GM15510 (cell line): Measurements from ENCODE around the gene CDC42BPA.

Experiments used
- POLR2A ChIP-seq: IDR thresholded peaks from 3 replicates; pipeline ENCODE4 v1.6.1; 2011; ENCODE audit warnings: borderline replicate concordance; ENCODE audit not compliant: insufficient read length; ENCODE audit errors: extremely low read depth

The CDC42BPA gene

DNA sequence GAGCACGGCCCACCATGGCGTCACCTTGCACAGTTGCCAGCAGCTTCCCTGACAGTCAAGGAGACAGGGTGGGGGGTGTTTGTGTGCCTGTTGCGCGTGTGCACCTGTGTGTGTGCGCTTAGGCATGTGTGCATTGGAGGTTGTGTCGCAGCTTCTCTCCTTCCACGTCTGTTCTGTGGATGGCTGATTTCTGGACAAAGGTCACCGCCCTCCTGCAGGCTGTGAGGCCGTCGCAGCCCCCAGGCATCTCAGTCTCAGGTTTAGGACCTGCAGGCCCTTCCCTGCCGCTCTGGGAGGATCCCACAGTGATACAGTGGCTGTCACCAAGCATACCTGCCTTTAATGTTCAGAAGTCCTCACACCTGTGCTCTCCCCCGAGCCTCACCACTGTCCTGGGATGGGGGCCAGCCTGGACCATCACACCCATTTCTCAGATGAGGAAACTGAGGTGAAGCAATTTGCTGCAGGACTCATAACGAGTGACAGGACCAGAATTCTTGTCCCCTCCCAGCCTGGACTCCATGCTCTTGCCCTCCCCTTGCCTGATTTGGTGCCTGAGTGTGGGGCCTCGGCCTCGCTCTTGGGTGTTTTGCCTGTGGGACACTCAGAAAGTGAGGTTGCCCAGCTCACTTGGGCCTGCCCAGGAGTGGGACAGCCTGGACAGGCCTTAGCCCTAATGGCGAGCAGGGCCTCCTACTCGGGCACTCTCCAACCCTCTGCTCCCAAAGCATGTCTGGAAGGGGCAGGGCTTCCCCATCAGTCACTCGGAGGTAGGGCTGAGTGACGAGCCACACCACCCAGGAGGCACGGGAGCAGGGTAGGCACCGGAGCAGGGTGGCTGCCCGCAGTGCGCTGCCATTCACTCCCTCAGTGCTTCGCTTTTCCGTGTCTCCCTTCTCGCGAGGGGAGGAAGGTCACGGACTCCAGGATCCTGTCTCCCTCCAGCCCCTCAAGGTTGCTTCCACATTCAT is 355.6 kb downstream of the CDC42BPA start:
- no peak for TF ChIP-seq POLR2A

DNA sequence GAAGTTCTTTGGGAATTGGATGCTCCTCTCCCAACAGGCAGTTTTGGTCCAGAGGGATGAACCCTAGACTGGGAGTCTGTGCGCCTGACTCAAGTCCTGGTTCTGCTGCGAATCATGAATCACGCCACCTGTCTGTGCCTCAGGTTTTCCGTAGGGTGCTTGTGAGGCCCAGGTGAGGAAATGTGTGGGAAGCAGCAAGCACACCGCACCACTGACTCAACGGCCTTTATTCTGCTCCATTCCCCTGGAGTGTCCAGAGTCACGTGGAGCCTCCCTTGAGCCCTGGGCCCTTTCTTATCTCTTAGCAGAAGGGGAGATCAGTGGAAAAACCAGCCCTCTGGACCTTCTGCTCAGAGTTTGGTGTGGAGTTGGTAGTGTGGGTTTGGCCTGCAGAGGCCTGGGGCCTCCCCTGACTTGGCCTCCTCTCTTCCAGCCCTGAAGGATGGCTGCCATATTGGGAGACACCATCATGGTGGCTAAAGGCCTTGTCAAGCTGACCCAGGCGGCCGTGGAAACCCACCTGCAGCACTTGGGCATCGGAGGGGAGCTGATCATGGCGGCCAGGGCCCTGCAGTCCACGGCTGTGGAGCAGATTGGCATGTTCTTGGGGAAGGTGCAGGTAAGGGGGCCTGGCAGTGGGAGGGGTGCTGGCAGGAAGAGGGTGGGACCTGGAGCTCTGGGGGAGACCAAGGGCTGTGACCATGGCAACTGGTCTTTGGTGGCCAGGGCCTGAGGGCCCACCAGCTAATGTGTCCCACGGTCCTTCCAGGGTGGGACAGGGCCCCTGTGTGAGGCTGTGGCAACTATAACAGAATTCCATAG is 357.1 kb downstream of the CDC42BPA start:
- no peak for TF ChIP-seq POLR2A

DNA sequence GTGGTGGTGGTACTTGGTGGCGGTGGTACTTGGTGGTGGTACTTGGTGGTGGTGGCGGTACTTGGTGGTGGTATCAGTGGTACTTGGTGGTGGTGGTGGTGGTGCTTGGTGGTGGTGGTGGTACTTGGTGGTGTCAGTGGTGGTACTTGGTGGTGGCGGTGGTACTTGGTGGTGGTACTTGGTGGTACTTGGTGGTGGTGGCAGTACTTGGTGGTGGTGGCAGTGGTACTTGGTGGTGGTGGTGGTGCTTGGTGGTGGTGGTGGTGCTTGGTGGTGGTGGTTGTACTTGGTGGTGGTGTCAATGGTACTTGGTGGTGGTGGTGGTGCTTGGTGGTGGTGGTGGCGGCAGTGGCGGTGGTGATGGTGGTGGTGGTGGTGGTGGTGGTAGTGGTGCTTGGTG is 358.0 kb downstream of the CDC42BPA start:
- no peak for TF ChIP-seq POLR2A

DNA sequence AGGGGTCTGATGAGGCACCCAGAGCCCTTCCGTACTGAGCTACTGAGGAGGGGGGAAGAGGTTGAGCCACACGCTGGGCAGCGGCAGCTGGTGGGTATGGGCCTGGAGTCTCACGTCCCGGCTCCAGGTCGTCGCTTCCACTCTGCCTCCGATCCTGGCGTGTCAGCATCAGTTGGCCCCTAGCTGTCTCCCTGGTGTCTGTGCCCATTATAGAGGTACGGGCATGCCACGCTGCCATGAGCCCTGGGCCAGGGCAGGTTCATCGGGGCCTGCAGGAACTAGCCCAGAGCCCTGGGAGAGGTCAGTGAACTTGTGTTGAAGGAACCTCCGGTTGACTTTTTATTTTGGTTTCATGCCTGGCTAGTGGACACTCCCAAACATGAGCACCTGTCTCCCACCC is 360.0 kb downstream of the CDC42BPA start:
- no peak for TF ChIP-seq POLR2A

DNA sequence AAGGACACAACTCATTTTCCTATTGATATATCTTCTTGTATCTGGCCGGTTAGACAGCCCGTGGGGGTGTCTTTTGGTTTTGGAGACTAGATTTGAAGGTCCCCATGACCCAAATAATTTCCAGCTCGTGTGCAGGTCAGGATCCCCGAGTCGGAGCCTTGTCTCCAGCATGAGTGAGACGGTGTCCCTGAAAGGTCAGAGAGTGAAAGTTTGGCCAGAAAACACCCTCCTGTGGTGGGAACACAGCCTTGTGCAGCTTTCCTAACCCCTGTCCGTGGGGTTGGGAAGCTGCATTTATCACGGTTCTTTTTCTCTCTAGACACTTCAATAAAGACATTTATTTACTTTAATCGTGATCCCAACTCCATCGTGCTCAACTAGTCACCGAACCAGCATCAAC is 360.6 kb downstream of the CDC42BPA start:
- no peak for TF ChIP-seq POLR2A

DNA sequence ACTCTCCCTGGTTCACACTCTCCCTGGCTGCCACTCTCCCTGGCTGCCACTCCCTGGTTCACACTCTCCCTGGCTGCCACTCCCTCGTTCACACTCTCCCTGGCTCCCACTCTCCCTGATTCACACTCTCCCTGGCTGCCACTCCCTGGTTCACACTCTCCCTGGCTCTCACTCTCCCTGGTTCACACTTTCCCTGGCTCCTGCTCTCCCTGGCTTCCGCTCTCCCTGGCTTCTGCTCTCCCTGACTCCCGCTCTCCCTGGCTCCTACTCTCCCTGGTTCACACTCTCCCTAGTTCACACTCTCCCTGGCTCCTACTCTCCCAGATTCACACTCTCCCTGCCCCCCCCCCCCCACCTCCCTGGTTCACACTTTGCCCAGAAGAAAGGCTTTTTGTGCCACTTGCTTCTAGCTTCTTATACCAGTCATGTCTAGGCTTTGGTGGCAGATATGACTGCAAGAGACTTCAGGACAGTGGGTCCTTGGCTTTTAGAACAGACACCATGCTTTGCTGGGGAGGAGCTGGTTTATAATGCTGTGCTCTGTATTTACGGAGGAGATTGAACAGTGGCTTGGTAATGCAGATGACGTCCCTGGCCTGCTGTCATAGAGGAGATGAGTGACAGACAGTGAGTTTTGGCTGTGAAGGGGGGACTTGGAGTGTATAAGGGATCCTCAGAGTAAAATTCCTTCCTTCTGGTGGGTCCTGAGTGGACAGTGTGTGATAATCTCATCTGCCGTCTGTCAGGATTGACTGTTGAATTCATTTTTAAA is 361.2 kb downstream of the CDC42BPA start:
- no peak for TF ChIP-seq POLR2A

DNA sequence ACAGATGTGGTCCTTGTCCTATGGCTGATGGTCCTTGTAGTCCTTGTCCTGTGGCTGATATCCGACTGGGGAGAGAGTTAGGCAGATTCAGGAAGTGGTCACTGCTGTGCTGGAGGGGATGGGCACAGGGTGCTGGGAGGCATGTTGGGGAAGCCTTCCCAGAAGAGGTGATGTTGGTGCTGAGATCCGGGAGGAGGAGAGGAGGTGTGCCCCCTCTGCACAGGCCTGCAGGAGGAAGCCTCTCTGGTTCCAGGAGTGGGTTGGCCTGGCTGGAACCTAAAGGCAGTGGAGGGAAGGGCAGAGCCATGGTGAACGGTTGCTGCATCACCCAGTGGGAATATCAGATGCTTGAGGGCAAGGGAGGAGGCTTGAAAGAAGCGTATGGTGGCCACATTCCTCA is 363.5 kb downstream of the CDC42BPA start:
- no peak for TF ChIP-seq POLR2A

DNA sequence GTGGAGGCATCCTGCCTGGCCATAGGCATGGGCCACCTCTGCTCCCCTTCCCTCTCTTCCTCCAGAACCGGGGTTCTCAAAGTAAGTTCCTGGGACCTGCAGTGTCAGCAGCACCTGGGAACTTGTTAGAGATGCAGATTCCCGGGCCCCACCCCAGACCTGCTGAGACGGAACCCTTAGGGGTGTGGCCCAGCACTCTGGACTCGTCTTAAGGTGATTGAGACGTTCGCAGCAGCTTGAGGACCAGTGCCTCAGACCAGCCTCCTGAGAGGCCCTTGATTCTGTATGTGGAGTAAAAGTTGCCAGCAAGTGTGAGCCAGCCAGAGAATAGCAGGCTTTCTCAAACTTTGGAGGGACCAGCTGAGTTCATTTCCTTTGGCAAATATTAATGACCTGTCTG is 364.0 kb downstream of the CDC42BPA start:
- no peak for TF ChIP-seq POLR2A

DNA sequence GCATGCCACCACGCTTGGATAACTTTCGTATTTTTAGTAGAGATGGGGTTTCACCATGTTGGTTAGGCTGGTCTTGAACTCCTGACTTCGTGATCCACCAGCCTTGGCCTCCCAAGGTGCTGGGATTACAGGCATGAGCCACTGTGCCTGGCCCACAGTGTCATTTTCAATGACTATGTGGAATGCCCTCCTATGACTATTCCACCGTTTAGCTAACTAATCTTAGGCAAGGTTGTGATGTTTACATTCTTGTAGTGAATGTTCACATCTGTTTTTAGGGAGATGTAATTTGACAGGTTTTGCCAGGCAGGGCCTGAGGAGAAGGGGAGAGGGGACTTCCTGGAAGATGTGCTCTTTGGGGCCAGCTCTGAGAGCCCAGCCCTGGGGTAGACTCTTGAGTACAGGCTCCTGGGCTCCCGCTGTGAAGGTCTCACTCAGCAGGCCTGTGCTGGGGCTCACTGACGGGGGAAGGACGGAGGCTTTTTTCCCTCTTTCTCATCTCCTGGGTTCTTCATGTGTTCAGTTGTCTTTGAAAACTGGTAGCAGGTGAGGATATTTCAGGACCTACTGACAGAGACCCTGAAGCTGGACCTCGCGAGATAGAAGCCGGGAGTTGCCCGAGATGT is 365.0 kb downstream of the CDC42BPA start:
- TF ChIP-seq POLR2A = no peak

DNA sequence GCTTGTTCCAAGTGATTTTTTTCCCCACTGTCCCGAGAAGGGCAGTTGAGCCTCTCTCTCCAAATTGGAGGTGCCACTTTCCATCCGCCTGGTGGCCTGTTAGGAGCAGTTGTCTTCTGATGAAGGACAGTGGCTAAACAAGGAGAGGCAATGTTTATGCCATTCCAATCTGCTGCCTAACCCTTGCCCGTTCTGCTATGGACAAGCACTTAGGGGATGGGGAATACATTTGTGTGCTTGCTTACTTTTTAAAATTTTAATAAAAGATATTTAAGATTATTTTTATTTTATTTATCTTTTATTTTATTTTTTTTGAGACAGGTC is 366.2 kb downstream of the CDC42BPA start:
- TF ChIP-seq POLR2A = no peak

DNA sequence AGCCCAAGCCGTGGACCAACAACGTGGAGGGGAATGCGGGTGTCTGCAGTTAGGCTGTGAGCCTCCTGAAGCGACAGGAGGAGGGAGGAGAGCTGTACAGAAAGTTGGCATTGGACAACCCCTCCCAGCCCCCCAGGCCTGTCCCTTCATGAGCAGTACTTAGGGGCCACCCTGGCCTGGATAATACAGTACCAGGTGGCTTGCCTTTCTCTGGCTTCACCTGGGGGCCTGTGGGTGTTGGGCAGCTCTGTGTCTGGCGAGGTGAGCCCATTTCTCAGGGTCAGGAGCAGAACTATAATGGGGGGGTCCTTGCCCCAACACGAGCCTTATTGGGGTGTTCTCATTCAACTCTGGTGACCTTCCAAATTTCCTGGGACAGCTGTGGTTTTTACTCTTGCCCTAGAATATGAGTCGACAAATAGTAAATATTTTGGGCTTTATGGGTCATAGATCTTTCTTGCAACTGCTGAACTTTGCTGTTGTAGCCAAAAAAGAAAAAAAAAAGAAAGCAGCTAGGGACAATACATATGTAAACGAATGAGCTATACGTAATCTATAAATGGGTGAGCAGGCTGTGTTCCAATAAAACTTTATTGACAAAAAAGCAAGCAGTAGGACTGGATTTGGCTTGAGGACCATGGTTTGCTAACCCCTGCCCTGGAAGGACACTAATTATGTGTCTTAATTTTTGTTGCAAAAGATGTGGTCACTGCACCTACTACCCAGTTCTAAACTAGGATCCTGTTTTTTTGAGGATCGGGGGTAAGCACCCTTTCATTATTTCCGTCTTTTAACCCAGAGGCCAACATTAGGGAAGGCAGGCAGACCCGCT is 366.8 kb downstream of the CDC42BPA start:
- no peak for TF ChIP-seq POLR2A

DNA sequence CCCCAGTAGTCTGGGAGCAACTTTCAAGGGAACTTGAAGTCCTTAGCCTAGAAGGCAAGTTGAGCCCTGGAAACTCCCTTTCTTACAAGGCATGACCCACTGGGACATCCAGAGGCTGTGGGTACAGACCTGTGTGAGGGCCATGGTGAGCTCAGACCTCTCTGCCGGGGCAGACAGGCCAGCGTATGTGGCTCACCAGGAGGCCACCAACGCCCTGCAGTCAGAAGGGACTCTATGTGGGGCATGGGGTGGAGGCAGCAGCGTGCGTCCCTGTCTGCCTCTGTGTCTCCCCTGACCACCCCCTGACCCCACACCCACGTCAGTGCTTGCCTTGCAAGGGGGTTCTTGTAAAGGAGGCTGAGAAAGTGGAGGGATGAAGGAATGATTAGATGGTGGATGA is 367.4 kb downstream of the CDC42BPA start:
- TF ChIP-seq POLR2A = no peak

DNA sequence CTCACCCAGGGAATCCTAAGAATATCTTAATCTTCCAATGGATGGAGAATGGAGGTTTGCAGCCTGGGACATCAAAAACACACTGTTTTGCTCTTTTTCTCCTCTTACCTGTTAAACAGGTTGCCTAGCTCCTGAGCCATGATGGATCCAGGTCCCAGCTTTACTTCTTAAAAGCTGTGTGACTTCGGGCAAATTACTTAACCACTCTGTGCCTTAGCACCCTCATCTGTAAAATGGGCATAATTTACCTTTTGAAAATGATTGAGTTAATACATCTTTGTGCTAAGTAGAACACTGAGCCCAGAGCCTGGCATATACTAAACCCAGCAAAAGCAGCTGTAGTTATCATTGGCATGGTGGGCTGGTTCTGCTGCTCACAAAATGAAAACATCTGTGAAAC is 368.0 kb downstream of the CDC42BPA start:
- TF ChIP-seq POLR2A = no peak

DNA sequence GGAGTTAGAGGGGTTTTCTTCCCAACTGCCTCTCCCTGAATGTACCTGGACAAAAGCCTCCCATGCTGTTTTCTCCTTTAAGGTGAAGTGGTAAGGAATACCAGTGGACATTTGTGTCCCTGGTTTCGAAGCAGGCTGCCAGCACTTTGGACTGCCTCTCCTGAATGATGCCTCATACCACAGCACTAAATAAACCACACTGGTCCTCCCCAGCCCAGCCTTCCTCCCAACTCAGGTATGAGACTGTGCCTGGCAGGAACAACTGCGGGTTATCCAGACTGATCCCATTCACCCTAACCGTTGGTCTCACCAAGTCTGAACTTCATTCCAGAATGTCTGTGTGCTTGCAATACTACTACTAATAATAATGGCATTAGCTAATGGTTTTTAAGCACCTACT is 368.9 kb downstream of the CDC42BPA start:
- no peak for TF ChIP-seq POLR2A
